Measurements from ENCODE around the gene C1orf159.

The C1orf159 gene

DNA sequence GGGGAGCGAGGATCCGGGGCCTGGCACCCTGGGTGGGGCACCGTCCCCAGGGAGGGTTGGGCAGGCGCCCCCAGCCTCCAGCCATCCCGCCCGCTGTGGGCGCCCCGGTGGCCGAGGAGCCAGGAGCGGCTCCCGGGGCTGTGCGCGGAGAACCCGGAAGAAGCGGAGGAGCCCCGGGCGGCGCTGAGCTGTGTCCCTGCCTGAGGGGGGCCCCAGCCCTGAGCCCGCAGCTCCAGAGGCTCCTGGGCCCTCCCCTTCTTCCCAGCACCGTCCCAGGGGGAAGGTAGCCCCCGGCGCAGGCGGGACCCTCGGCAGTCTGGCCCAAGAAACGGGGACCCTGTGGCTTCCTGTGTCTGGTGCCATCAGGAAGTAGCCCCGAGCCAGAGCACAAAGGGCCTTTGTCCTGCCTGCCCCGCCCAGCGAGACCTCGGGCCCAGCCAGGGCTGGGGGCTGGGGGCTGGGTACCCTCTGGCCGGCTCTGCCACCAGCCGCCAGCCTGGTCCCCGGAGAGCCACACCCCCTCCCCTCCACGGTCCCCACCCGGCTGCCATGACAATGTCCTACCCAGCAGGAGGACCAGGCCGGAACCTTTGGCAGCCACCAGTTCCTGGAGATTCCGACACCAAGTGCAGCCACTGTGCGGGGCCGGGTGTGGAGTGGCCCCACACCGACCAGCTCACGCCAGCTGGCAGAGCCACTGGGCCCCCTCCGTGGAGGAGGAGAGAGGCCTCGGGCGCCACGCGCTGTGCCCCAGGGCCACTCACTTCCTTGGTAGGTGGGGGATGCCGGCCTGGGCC is 42.2 kb upstream of the C1orf159 start:
- H3K27me3 ChIP-seq (ENCODE audit: insufficient read depth, poor library complexity, severe bottlenecking), result no peaks in the 10 kb centered on the region
- DNase-seq (ENCODE audit: low read depth in 1 of 2, low spot score in 1 of 2), result peak in 1 of 2 experiments; percentile 50
- H3K27ac ChIP-seq (replicated peaks), result peak overlapping the region; percentile 81
- peak overlapping the region; percentile 35 for H3K4me3 ChIP-seq (replicated peaks; ENCODE audit: insufficient read depth, low read length)
- TF ChIP-seq SPI1 (IDR thresholded peaks at IDR 0.05; ENCODE audit: borderline replicate concordance, low read depth) (no peak), GABPA (IDR thresholded peaks at IDR 0.05; ENCODE audit: low read depth) (no peak), POLR2AphosphoS5 (IDR thresholded peaks at IDR 0.05; ENCODE audit: low read depth) (no peak; the same call in 1 of the 2 replicates)
- TF ChIP-seq, protein P1, sequence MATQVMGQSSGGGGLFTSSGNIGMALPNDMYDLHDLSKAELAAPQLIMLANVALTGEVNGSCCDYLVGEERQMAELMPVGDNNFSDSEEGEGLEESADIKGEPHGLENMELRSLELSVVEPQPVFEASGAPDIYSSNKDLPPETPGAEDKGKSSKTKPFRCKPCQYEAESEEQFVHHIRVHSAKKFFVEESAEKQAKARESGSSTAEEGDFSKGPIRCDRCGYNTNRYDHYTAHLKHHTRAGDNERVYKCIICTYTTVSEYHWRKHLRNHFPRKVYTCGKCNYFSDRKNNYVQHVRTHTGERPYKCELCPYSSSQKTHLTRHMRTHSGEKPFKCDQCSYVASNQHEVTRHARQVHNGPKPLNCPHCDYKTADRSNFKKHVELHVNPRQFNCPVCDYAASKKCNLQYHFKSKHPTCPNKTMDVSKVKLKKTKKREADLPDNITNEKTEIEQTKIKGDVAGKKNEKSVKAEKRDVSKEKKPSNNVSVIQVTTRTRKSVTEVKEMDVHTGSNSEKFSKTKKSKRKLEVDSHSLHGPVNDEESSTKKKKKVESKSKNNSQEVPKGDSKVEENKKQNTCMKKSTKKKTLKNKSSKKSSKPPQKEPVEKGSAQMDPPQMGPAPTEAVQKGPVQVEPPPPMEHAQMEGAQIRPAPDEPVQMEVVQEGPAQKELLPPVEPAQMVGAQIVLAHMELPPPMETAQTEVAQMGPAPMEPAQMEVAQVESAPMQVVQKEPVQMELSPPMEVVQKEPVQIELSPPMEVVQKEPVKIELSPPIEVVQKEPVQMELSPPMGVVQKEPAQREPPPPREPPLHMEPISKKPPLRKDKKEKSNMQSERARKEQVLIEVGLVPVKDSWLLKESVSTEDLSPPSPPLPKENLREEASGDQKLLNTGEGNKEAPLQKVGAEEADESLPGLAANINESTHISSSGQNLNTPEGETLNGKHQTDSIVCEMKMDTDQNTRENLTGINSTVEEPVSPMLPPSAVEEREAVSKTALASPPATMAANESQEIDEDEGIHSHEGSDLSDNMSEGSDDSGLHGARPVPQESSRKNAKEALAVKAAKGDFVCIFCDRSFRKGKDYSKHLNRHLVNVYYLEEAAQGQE (IDR thresholded peaks at IDR 0.05; ENCODE audit: insufficient replicate concordance, low read depth), result no peak
- TF ChIP-seq, protein P2, sequence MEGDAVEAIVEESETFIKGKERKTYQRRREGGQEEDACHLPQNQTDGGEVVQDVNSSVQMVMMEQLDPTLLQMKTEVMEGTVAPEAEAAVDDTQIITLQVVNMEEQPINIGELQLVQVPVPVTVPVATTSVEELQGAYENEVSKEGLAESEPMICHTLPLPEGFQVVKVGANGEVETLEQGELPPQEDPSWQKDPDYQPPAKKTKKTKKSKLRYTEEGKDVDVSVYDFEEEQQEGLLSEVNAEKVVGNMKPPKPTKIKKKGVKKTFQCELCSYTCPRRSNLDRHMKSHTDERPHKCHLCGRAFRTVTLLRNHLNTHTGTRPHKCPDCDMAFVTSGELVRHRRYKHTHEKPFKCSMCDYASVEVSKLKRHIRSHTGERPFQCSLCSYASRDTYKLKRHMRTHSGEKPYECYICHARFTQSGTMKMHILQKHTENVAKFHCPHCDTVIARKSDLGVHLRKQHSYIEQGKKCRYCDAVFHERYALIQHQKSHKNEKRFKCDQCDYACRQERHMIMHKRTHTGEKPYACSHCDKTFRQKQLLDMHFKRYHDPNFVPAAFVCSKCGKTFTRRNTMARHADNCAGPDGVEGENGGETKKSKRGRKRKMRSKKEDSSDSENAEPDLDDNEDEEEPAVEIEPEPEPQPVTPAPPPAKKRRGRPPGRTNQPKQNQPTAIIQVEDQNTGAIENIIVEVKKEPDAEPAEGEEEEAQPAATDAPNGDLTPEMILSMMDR (IDR thresholded peaks at IDR 0.05; ENCODE audit: insufficient read depth, low read length), result no peak

DNA sequence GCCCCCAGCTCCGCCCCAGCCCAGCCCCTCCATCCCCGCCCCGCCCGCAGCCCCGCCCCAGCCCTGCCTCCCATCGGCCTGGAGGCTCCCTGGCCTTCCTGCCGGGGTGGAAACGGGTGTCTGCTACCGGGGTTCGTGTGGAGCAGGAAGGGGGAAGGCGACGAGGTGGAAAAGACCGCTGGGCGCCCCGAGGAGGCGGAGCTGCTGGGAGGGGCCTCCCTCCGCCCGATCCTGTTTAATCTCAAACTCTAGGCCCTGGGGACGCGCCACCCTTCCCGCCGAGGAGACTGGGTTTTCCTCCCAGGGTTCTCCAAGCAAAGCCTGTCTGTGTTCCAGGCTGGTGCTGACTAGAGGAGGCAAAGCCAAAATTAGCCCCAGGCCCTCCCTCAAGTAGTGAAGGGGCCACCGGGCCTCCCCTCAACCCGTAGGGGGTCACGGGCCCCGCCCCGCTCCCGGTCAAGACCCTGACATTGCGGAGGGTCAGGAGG is 41.6 kb upstream of the C1orf159 start:
- Histone ChIP-seq H3K27ac (replicated peaks) (peak overlapping the region; percentile 81), H3K4me3 (replicated peaks; ENCODE audit: insufficient read depth, low read length) (peak overlapping the region; percentile 35), H3K27me3 (ENCODE audit: insufficient read depth, poor library complexity, severe bottlenecking) (no peaks in the 10 kb centered on the region)
- DNase-seq (ENCODE audit: low read depth in 1 of 2, low spot score in 1 of 2), result peak; percentile 66 to 76
- TF ChIP-seq SPI1 (IDR thresholded peaks at IDR 0.05; ENCODE audit: borderline replicate concordance, low read depth) (no peak), POLR2AphosphoS5 (IDR thresholded peaks at IDR 0.05; ENCODE audit: low read depth) (no peak), GABPA (IDR thresholded peaks at IDR 0.05; ENCODE audit: low read depth) (no peak)
- TF ChIP-seq, protein P2 (IDR thresholded peaks at IDR 0.05; ENCODE audit: insufficient read depth, low read length), result no peak
- TF ChIP-seq, protein P1 (IDR thresholded peaks at IDR 0.05; ENCODE audit: insufficient replicate concordance, low read depth), result no peak

DNA sequence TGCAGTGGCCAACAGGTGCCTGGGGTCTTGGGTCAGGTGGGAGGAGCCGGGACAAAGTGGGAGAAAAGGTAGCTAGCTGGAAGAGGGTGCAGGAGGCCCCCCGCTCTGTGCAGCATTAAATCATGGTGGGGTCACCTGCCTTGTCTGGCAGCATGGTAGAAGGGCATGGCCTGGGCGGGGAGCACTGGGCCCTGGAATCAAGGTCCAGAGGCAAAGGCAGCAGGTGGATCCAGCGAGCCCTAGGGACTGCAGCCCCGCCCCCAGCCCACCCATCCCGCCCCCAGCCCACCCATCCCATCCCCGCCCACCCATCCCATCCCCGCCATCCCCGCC is 41.1 kb upstream of the C1orf159 start:
- no peak for DNase-seq (ENCODE audit: low read depth in 1 of 2, low spot score in 1 of 2)
- H3K27me3 ChIP-seq (ENCODE audit: insufficient read depth, poor library complexity, severe bottlenecking), result no peaks in the 10 kb centered on the region
- no peak overlapping the region for H3K4me3 ChIP-seq (replicated peaks; ENCODE audit: insufficient read depth, low read length)
- TF ChIP-seq GABPA (IDR thresholded peaks at IDR 0.05; ENCODE audit: low read depth) (no peak), POLR2AphosphoS5 (IDR thresholded peaks at IDR 0.05; ENCODE audit: low read depth) (no peak), SPI1 (IDR thresholded peaks at IDR 0.05; ENCODE audit: borderline replicate concordance, low read depth) (no peak)
- TF ChIP-seq, protein P1 (IDR thresholded peaks at IDR 0.05; ENCODE audit: insufficient replicate concordance, low read depth), result no peak
- TF ChIP-seq, protein P2 (IDR thresholded peaks at IDR 0.05; ENCODE audit: insufficient read depth, low read length), result no peak
- no peak overlapping the region for H3K27ac ChIP-seq (replicated peaks)
